Mesenchymal stem cell (in vitro differentiated cells and primary cell): ENCODE measurements around the gene ERBB4.

Source experiments
- DNase-seq: peaks from one replicate; pipeline ENCODE4 v3.0.0-alpha.2; 2013
- H2AFZ ChIP-seq: one replicate; pipeline ENCODE4 v1.6.1; 2013; ENCODE audit warnings: low read depth, mild to moderate bottlenecking, control low read depth, inconsistent platforms, low read length, moderate library complexity
- H2AK5ac ChIP-seq: 2 replicates; pipeline ENCODE4 v1.6.1; 2013; ENCODE audit warnings: low read length, moderate library complexity, mild to moderate bottlenecking, inconsistent platforms; ENCODE audit not compliant: severe bottlenecking
- H2BK120ac ChIP-seq: one replicate; pipeline ENCODE4 v1.6.1; 2013; ENCODE audit warnings: low read depth, mild to moderate bottlenecking, inconsistent platforms, low read length, moderate library complexity
- H2BK12ac ChIP-seq, 2 experiments: one replicate each; pipeline ENCODE4 v1.6.1; 2013; ENCODE audit warnings: inconsistent platforms in 2 of 2, low read length in 2 of 2, mild to moderate bottlenecking in 2 of 2, moderate library complexity in 2 of 2, control low read depth in 1 of 2
- H2BK15ac ChIP-seq: one replicate; pipeline ENCODE4 v1.6.1; 2013; ENCODE audit warnings: mild to moderate bottlenecking, low read depth, inconsistent platforms; ENCODE audit not compliant: poor library complexity, severe bottlenecking
- H2BK5ac ChIP-seq: 2 replicates; pipeline ENCODE4 v1.6.1; 2013; ENCODE audit warnings: low read depth, mild to moderate bottlenecking, low read length, control low read depth, inconsistent platforms; ENCODE audit not compliant: poor library complexity, severe bottlenecking
- H3K14ac ChIP-seq, 2 experiments: one replicate each; pipeline ENCODE4 v1.6.1; 2013; ENCODE audit warnings: inconsistent platforms in 2 of 2, low read length in 2 of 2, control low read depth in 1 of 2, mild to moderate bottlenecking in 1 of 2, moderate library complexity in 1 of 2
- H3K18ac ChIP-seq, 2 experiments: one replicate each; pipeline ENCODE4 v1.6.1; 2013; ENCODE audit warnings: inconsistent platforms in 2 of 2, low read length in 2 of 2, control low read depth in 1 of 2, low read depth in 1 of 2, mild to moderate bottlenecking in 1 of 2
- H3K23ac ChIP-seq, 2 experiments: one replicate each; pipeline ENCODE4 v1.6.1; 2013; ENCODE audit warnings: inconsistent platforms in 2 of 2, low read length in 2 of 2, mild to moderate bottlenecking in 2 of 2, moderate library complexity in 2 of 2, control low read depth in 1 of 2
- H3K27ac ChIP-seq: 2 replicates; pipeline ENCODE4 v1.5.1; 2013; ENCODE audit warnings: mild to moderate bottlenecking, moderate library complexity, low read length, control low read depth, inconsistent platforms; ENCODE audit not compliant: poor library complexity, severe bottlenecking
- H3K27me3 ChIP-seq, 2 experiments: 2 replicates each; pipeline versions ENCODE4 v1.6.1 to v1.7.0; 2013; ENCODE audit warnings: low read length in 2 of 2, mild to moderate bottlenecking in 2 of 2, moderate library complexity in 2 of 2, control low read depth in 1 of 2, inconsistent platforms in 1 of 2; ENCODE audit not compliant: control insufficient read depth in 1 of 2, insufficient read depth in 1 of 2
- H3K36me3 ChIP-seq, 2 experiments: 2 replicates each; pipeline versions ENCODE4 v1.6.1 to v1.7.0; 2013; ENCODE audit warnings: low read length in 2 of 2, control low read depth in 1 of 2, inconsistent platforms in 1 of 2, low read depth in 1 of 2, mild to moderate bottlenecking in 1 of 2; ENCODE audit not compliant: insufficient read depth in 2 of 2, control insufficient read depth in 1 of 2
- H3K4ac ChIP-seq, 2 experiments: one replicate each; pipeline ENCODE4 v1.6.1; 2013; ENCODE audit warnings: inconsistent platforms in 2 of 2, low read length in 2 of 2, mild to moderate bottlenecking in 2 of 2, moderate library complexity in 2 of 2, control low read depth in 1 of 2, low read depth in 1 of 2
- H3K4me1 ChIP-seq: 2 replicates; pipeline ENCODE4 v1.6.1; 2013; ENCODE audit warnings: low read depth, low read length, control low read depth; ENCODE audit not compliant: control insufficient read depth, insufficient read depth
- H3K4me2 ChIP-seq: 2 replicates; pipeline ENCODE4 v1.6.1; 2013; ENCODE audit warnings: low read length, mild to moderate bottlenecking, inconsistent platforms; ENCODE audit not compliant: poor library complexity, severe bottlenecking
- H3K4me3 ChIP-seq, 2 experiments: 2 replicates each; pipeline versions ENCODE4 v1.5.1 to v1.7.0; 2013; ENCODE audit warnings: low read length in 2 of 2, mild to moderate bottlenecking in 2 of 2, control low read depth in 1 of 2, low read depth in 1 of 2; ENCODE audit not compliant: insufficient read depth in 1 of 2
- H3K79me1 ChIP-seq: replicated peaks from 2 replicates; pipeline ENCODE4 v1.6.1; 2013; ENCODE audit warnings: mild to moderate bottlenecking, control low read depth, low read length, inconsistent platforms; ENCODE audit not compliant: poor library complexity, severe bottlenecking
- H3K9ac ChIP-seq: 2 replicates; pipeline ENCODE4 v1.7.0; 2013; ENCODE audit warnings: mild to moderate bottlenecking, low read length, moderate library complexity
- H3K9me3 ChIP-seq: 2 replicates; pipeline ENCODE4 v1.7.0; 2013; ENCODE audit warnings: mild to moderate bottlenecking, low read length; ENCODE audit not compliant: control insufficient read depth
- H4K8ac ChIP-seq: one replicate; pipeline ENCODE4 v1.6.1; 2013; ENCODE audit warnings: inconsistent platforms, mild to moderate bottlenecking, low read length, moderate library complexity
- H4K91ac ChIP-seq: one replicate; pipeline ENCODE4 v1.6.1; 2013; ENCODE audit warnings: mild to moderate bottlenecking, low read length, inconsistent platforms
- WGBS: methylation state at CpG from one replicate; pipeline ENCODE4 v1.1.7; 2013; ENCODE audit warnings: mixed read lengths; 5-methylcytosine and 5-hydroxymethylcytosine counted together

ERBB4 gene

GRCh38 chr2:211946960-211947359, 591.6 kb downstream of the ERBB4 start:
- WGBS, result no CpG with 5 or more reads among the region's 1 CpG
- no peak overlapping the region for H3K18ac ChIP-seq
- no peak overlapping the region for H3K23ac ChIP-seq
- no peaks in the 10 kb centered on the region for H3K36me3 ChIP-seq
- no peak overlapping the region for H3K4me2 ChIP-seq
- H2BK5ac ChIP-seq, result no peak overlapping the region
- H3K4me3 ChIP-seq, result no peak overlapping the region
- no peak overlapping the region for H2AK5ac ChIP-seq
- no peak overlapping the region for H4K8ac ChIP-seq
- no peak overlapping the region for H3K4ac ChIP-seq
- no peak overlapping the region for H2BK12ac ChIP-seq
- H3K9ac ChIP-seq, result no peak overlapping the region
- no peaks in the 10 kb centered on the region for H3K27me3 ChIP-seq
- no peaks in the 10 kb centered on the region for H3K4me1 ChIP-seq
- no peak overlapping the region for H4K91ac ChIP-seq
- DNase-seq, result no peak
- H3K14ac ChIP-seq, result no peak overlapping the region
- no peaks in the 10 kb centered on the region for H3K79me1 ChIP-seq
- H3K9me3 ChIP-seq, result peaks cover 4% of the 10 kb centered on the region
- no peak overlapping the region for H3K27ac ChIP-seq
- H2AFZ ChIP-seq, result no peak overlapping the region
- no peak overlapping the region for H2BK120ac ChIP-seq
- no peak overlapping the region for H2BK15ac ChIP-seq

DNA sequence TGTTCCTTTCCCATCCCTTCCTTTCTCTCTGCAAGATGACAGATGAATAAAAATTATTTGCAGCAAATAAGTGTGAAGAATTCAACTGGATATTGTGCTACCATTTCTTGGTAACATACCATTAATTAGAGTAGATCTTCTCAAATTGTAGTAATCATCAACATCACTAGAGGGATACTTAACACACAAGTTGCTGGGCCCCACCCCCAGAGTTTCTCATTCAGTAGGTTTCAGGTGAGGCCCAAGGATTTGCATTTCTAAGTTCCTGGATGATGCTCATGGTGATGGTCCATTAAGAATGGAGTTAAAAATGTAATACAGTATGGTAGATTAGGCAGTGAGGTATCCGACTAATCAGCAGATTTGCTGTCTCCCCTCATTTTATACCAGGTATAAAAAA, 594.0 kb downstream of the ERBB4 start:
- H2BK12ac ChIP-seq, result no peak overlapping the region
- no CpG with 5 or more reads among the region's 1 CpG for WGBS
- H3K9me3 ChIP-seq, result no peaks in the 10 kb centered on the region
- no peak overlapping the region for H3K9ac ChIP-seq
- H2AFZ ChIP-seq, result no peak overlapping the region
- no peak overlapping the region for H3K23ac ChIP-seq
- H4K8ac ChIP-seq, result no peak overlapping the region
- no peak overlapping the region for H2BK120ac ChIP-seq
- H3K4me3 ChIP-seq, result no peak overlapping the region
- no peaks in the 10 kb centered on the region for H3K36me3 ChIP-seq
- no peak overlapping the region for H3K4me2 ChIP-seq
- no peaks in the 10 kb centered on the region for H3K27me3 ChIP-seq
- H3K27ac ChIP-seq, result no peak overlapping the region
- no peak for DNase-seq
- H4K91ac ChIP-seq, result no peak overlapping the region
- H2AK5ac ChIP-seq, result no peak overlapping the region
- no peak overlapping the region for H3K4ac ChIP-seq
- H2BK5ac ChIP-seq, result no peak overlapping the region
- H3K18ac ChIP-seq, result no peak overlapping the region
- H3K14ac ChIP-seq, result no peak overlapping the region
- no peak overlapping the region for H2BK15ac ChIP-seq
- no peaks in the 10 kb centered on the region for H3K4me1 ChIP-seq
- no peaks in the 10 kb centered on the region for H3K79me1 ChIP-seq

DNA sequence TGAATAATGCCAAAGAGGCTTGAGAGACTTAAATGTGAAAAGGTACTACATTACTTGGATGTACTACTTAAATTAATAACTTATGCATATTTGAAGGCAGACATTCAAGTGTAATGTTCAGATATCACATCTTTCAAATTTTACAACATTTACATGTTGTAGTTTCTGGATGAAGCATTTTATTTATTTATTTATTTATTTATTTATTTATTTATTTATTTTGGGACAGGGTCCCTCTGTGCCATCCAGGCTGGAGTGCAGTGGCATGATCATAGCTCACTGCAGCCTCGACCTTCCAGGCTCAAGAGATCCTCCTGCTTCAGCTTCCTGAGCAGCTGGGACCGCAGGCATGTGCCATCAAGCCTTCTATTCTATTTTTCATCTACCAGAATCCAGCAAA, 596.4 kb downstream of the ERBB4 start:
- no peaks in the 10 kb centered on the region for H3K4me1 ChIP-seq
- H3K23ac ChIP-seq, result no peak overlapping the region
- no peak overlapping the region for H3K9ac ChIP-seq
- no peak overlapping the region for H4K91ac ChIP-seq
- H3K36me3 ChIP-seq, result no peaks in the 10 kb centered on the region
- no peak overlapping the region for H2BK12ac ChIP-seq
- no peak overlapping the region for H2BK5ac ChIP-seq
- no peak overlapping the region for H2AK5ac ChIP-seq
- no peak overlapping the region for H3K4ac ChIP-seq
- H3K27ac ChIP-seq, result no peak overlapping the region
- no peak for DNase-seq
- H3K4me3 ChIP-seq, result no peak overlapping the region
- H2BK15ac ChIP-seq, result no peak overlapping the region
- no peak overlapping the region for H2AFZ ChIP-seq
- no peak overlapping the region for H3K14ac ChIP-seq
- H3K4me2 ChIP-seq, result no peak overlapping the region
- no peak overlapping the region for H2BK120ac ChIP-seq
- 100% methylated on average over 1 of the region's 2 CpGs for WGBS
- H3K9me3 ChIP-seq, result no peaks in the 10 kb centered on the region
- no peak overlapping the region for H4K8ac ChIP-seq
- H3K18ac ChIP-seq, result no peak overlapping the region
- H3K79me1 ChIP-seq, result no peaks in the 10 kb centered on the region
- H3K27me3 ChIP-seq, result no peaks in the 10 kb centered on the region

DNA sequence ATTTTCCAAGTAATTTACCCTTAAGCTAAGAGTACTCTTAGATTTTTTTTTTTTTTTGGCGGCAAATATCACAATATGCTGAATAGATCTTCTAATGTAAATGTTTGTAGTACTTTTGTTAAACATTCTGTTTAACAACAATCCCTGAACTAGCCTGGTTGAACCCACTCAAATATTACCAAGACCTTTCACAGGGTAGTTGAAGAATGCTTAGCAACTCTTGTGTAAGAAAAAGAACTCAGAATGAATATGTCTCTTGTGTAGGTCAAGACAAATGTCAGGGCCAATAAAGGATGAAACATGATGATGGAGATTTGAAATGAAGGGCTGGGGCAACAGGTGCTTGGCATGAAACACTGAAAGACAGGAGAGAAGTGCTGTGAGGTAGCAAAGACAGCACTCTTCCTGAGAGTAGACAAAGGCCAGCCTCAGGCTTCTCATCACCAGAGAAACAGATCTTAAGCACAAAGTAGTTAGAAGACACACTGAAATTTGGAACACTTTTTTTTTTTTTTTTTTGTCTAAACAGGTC, 597.3 kb downstream of the ERBB4 start:
- no peaks in the 10 kb centered on the region for H3K27me3 ChIP-seq
- no peak overlapping the region for H2BK120ac ChIP-seq
- H3K23ac ChIP-seq, result no peak overlapping the region
- no peak for DNase-seq
- no peak overlapping the region for H4K8ac ChIP-seq
- H3K9ac ChIP-seq, result no peak overlapping the region
- no peaks in the 10 kb centered on the region for H3K36me3 ChIP-seq
- H3K4ac ChIP-seq, result no peak overlapping the region
- H2BK5ac ChIP-seq, result no peak overlapping the region
- no peaks in the 10 kb centered on the region for H3K9me3 ChIP-seq
- H2AK5ac ChIP-seq, result no peak overlapping the region
- H3K14ac ChIP-seq, result no peak overlapping the region
- H3K4me2 ChIP-seq, result no peak overlapping the region
- no CpG with 5 or more reads among the region's 1 CpG for WGBS
- H3K27ac ChIP-seq, result no peak overlapping the region
- no peak overlapping the region for H3K4me3 ChIP-seq
- H2BK12ac ChIP-seq, result no peak overlapping the region
- H3K79me1 ChIP-seq, result no peaks in the 10 kb centered on the region
- no peak overlapping the region for H2BK15ac ChIP-seq
- no peak overlapping the region for H2AFZ ChIP-seq
- no peaks in the 10 kb centered on the region for H3K4me1 ChIP-seq
- no peak overlapping the region for H3K18ac ChIP-seq
- H4K91ac ChIP-seq, result no peak overlapping the region
